Measurements from ENCODE around the gene OR2A25. TPM values are rescaled to one million over a fixed set of nuclear protein-coding genes. Genes with fewer than 3 reads are reported as not detected.

OR2A25 gene
- total RNA-seq, 2 experiments from 2014 or later = not detected

DNA sequence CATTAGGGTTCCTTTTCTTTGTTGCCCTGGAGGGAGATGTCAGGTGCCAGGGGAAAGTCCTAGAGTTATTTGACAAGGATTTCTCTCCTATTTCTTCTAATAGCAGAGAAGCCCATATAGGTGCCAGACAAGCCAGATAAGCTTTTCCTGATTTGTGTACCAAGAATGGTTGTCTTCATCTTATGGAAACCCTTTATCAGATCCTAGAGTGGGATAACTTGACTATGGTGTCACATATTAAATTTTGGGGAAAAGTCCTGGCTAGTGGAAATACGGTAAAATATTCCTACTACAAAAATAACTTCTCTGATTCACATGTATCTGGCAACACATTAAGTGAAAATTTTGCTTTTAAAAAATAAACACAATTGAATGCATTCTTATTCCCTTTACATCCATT, 17.6 kb downstream of the OR2A25 start:
- H3K4me1 ChIP-seq (ENCODE audit: insufficient read depth, low read length, poor library complexity, severe bottlenecking) = no peaks in the 10 kb centered on the region
- ChIA-PET CTCF (ENCODE audit: unreplicated experiment) (no interaction called here), POLR2A (no interaction called here)
- intact Hi-C loops (cut with micrococcal nuclease; ENCODE audit: unreplicated experiment) = no loop called here
- no peaks in the 10 kb centered on the region for H4K20me1 ChIP-seq (ENCODE audit: insufficient read depth, low read length)
- DNase-seq (ENCODE audit: low spot score) = no peak
- no peak overlapping the region for H3K4me3 ChIP-seq (ENCODE audit: low read depth, low read length, poor library complexity, severe bottlenecking)
- no peaks in the 10 kb centered on the region for H3K36me3 ChIP-seq (ENCODE audit: insufficient read depth, low read length)
- no peaks in the 10 kb centered on the region for H3K79me2 ChIP-seq (ENCODE audit: insufficient read depth, low read depth, low read length)
- TF ChIP-seq EZH2phosphoT487 (IDR thresholded peaks at IDR 0.05; ENCODE audit: borderline replicate concordance, low read depth, low read length) = no peak
- TF ChIP-seq, protein P1, sequence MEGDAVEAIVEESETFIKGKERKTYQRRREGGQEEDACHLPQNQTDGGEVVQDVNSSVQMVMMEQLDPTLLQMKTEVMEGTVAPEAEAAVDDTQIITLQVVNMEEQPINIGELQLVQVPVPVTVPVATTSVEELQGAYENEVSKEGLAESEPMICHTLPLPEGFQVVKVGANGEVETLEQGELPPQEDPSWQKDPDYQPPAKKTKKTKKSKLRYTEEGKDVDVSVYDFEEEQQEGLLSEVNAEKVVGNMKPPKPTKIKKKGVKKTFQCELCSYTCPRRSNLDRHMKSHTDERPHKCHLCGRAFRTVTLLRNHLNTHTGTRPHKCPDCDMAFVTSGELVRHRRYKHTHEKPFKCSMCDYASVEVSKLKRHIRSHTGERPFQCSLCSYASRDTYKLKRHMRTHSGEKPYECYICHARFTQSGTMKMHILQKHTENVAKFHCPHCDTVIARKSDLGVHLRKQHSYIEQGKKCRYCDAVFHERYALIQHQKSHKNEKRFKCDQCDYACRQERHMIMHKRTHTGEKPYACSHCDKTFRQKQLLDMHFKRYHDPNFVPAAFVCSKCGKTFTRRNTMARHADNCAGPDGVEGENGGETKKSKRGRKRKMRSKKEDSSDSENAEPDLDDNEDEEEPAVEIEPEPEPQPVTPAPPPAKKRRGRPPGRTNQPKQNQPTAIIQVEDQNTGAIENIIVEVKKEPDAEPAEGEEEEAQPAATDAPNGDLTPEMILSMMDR (conservative IDR thresholded peaks at IDR 0.05; ENCODE audit: low read length) = no peak
- no peak overlapping the region for H3K4me2 ChIP-seq (ENCODE audit: low read length)
- no peaks in the 10 kb centered on the region for H3K9me2 ChIP-seq (ENCODE audit: insufficient read depth, low read length)
- no peak overlapping the region for H3K27ac ChIP-seq (ENCODE audit: low read depth, low read length, poor library complexity, severe bottlenecking)
- H2AFZ ChIP-seq (ENCODE audit: low read length) = no peak overlapping the region
- no TSS peak for BruUV-seq (replicated peaks)
- H3K9me3 ChIP-seq (ENCODE audit: low read length) = no peaks in the 10 kb centered on the region

DNA sequence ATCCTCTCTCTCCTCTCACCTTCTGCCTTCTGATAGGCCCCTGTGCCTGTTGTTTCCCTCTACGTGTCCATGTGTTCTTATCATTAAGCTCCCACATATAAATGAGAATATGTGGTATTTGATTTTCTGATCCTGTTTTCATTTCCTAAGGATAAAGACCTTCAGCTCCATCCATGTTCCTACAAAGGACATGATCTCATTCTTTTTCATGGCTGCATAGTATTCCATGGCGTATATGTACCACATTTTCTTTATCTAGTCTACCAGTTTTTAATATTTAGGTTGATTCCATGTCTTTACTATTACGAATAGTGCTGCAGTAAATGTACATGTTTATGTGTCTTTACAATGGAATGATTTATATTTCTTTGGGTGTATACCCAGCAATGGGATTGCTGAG, 21.1 kb downstream of the OR2A25 start:
- Histone ChIP-seq H3K4me2 (ENCODE audit: low read length) (no peak overlapping the region), H3K79me2 (ENCODE audit: insufficient read depth, low read depth, low read length) (no peaks in the 10 kb centered on the region), H3K4me1 (ENCODE audit: insufficient read depth, low read length, poor library complexity, severe bottlenecking) (no peaks in the 10 kb centered on the region), H3K9me2 (ENCODE audit: insufficient read depth, low read length) (no peaks in the 10 kb centered on the region), H3K4me3 (ENCODE audit: low read depth, low read length, poor library complexity, severe bottlenecking) (no peak overlapping the region), H2AFZ (ENCODE audit: low read length) (no peak overlapping the region), H3K36me3 (ENCODE audit: insufficient read depth, low read length) (no peaks in the 10 kb centered on the region), H3K9me3 (ENCODE audit: low read length) (no peaks in the 10 kb centered on the region), H3K27ac (ENCODE audit: low read depth, low read length, poor library complexity, severe bottlenecking) (no peak overlapping the region), H4K20me1 (ENCODE audit: insufficient read depth, low read length) (no peaks in the 10 kb centered on the region)
- no TSS peak for BruUV-seq (replicated peaks)
- intact Hi-C loops (cut with micrococcal nuclease; ENCODE audit: unreplicated experiment) = no loop called here
- TF ChIP-seq, protein P1 (conservative IDR thresholded peaks at IDR 0.05; ENCODE audit: low read length) = no peak
- TF ChIP-seq EZH2phosphoT487 (IDR thresholded peaks at IDR 0.05; ENCODE audit: borderline replicate concordance, low read depth, low read length) = no peak
- ChIA-PET CTCF (ENCODE audit: unreplicated experiment) (no interaction called here), POLR2A (no interaction called here)
- DNase-seq (ENCODE audit: low spot score) = no peak

DNA sequence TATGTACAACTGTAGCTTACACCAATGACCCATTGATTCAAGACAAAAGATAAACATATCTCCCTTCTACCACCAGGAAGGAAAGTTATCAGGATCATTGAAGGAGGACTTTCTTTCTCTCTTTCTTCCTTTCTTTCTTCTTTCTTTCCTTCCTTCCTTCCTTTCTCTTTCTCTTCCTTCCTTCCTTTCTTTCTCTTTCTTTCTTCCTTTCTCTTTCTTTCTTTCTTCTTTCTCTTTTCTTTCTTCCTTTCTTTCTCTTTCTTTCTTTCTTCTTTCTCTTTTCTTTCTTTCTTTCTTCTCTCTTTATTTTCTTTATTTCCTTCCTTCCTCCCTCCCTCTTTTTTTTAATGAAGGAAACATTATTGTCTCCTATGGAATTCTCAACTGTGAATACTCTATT, 29.2 kb downstream of the OR2A25 start:
- H3K4me3 ChIP-seq (ENCODE audit: low read depth, low read length, poor library complexity, severe bottlenecking) = no peak overlapping the region
- DNase-seq (ENCODE audit: low spot score) = no peak
- ChIA-PET POLR2A (interaction anchor here (1.2 kb wide), 1 partner anchor 92 kb away, joined by 4 read pairs; no protein-coding TSS in a partner anchor), CTCF (ENCODE audit: unreplicated experiment) (no interaction called here)
- intact Hi-C loops (cut with micrococcal nuclease; ENCODE audit: unreplicated experiment) = no loop called here
- no peaks in the 10 kb centered on the region for H3K79me2 ChIP-seq (ENCODE audit: insufficient read depth, low read depth, low read length)
- H3K27ac ChIP-seq (ENCODE audit: low read depth, low read length, poor library complexity, severe bottlenecking) = no peak overlapping the region
- no peak for TF ChIP-seq EZH2phosphoT487 (IDR thresholded peaks at IDR 0.05; ENCODE audit: borderline replicate concordance, low read depth, low read length)
- TF ChIP-seq, protein P1 (conservative IDR thresholded peaks at IDR 0.05; ENCODE audit: low read length) = no peak
- BruUV-seq (replicated peaks) = no TSS peak
- no peak overlapping the region for H3K4me2 ChIP-seq (ENCODE audit: low read length)
- no peak overlapping the region for H2AFZ ChIP-seq (ENCODE audit: low read length)
- H3K9me3 ChIP-seq (ENCODE audit: low read length) = no peaks in the 10 kb centered on the region
- H3K36me3 ChIP-seq (ENCODE audit: insufficient read depth, low read length) = no peaks in the 10 kb centered on the region
- H3K9me2 ChIP-seq (ENCODE audit: insufficient read depth, low read length) = no peaks in the 10 kb centered on the region
- H4K20me1 ChIP-seq (ENCODE audit: insufficient read depth, low read length) = no peaks in the 10 kb centered on the region
- H3K4me1 ChIP-seq (ENCODE audit: insufficient read depth, low read length, poor library complexity, severe bottlenecking) = no peaks in the 10 kb centered on the region

All from OCI-LY7 (cell line).